H9 (cell line): ENCODE measurements around the gene TMPRSS3. TPM values are rescaled to one million over a fixed set of nuclear protein-coding genes. Genes with fewer than 3 reads are reported as not detected.

Source experiments
- DNase-seq: peaks from one replicate; pipeline ENCODE4 v3.0.0-alpha.2; 2017
- H2AFZ ChIP-seq: one replicate; pipeline ENCODE4 v1.6.1; 2013; ENCODE audit warnings: mild to moderate bottlenecking, low read length, control low read depth, moderate library complexity
- H2AK5ac ChIP-seq: 2 replicates; pipeline ENCODE4 v1.6.1; 2013; ENCODE audit warnings: low read length, control low read depth, mixed read lengths; ENCODE audit not compliant: insufficient read length
- H2BK120ac ChIP-seq: one replicate; pipeline ENCODE4 v1.6.1; 2013; ENCODE audit warnings: low read depth, mild to moderate bottlenecking, low read length, control low read depth, inconsistent platforms; ENCODE audit not compliant: poor library complexity, severe bottlenecking
- H2BK12ac ChIP-seq: 2 replicates; pipeline ENCODE4 v1.6.1; 2013; ENCODE audit warnings: low read length, control low read depth, mixed read lengths, low read depth; ENCODE audit not compliant: insufficient read length
- H2BK15ac ChIP-seq: 2 replicates; pipeline ENCODE4 v1.6.1; 2013; ENCODE audit warnings: low read depth, low read length, control low read depth
- H2BK20ac ChIP-seq: one replicate; pipeline ENCODE4 v1.6.1; 2013; ENCODE audit warnings: low read depth, mild to moderate bottlenecking, low read length, control low read depth, inconsistent platforms; ENCODE audit not compliant: poor library complexity, severe bottlenecking
- H2BK5ac ChIP-seq: 2 replicates; pipeline ENCODE4 v1.6.1; 2013; ENCODE audit warnings: low read length, control low read depth, mixed read lengths; ENCODE audit not compliant: insufficient read length
- H3K14ac ChIP-seq: 2 replicates; pipeline ENCODE4 v1.6.1; 2013; ENCODE audit warnings: low read length, control low read depth; ENCODE audit not compliant: insufficient read depth
- H3K18ac ChIP-seq: 2 replicates; pipeline ENCODE4 v1.6.1; 2013; ENCODE audit warnings: low read depth, mild to moderate bottlenecking, mixed read lengths, low read length, control low read depth; ENCODE audit not compliant: insufficient read length
- H3K23ac ChIP-seq: 2 replicates; pipeline ENCODE4 v1.6.1; 2013; ENCODE audit warnings: low read length, control low read depth, mixed read lengths, low read depth; ENCODE audit not compliant: insufficient read length
- H3K23me2 ChIP-seq: 2 replicates; pipeline ENCODE4 v1.6.1; 2013; ENCODE audit warnings: low read depth, mild to moderate bottlenecking, mixed read lengths, low read length, control low read depth; ENCODE audit not compliant: insufficient read length, poor library complexity, severe bottlenecking
- H3K27ac ChIP-seq: 2 replicates; pipeline ENCODE4 v1.5.1; 2013; ENCODE audit warnings: low read length, control low read depth, mixed read lengths, low read depth; ENCODE audit not compliant: insufficient read length
- H3K27me3 ChIP-seq: 2 replicates; pipeline ENCODE4 v1.6.1; 2013; ENCODE audit warnings: low read length, control low read depth, inconsistent platforms; ENCODE audit not compliant: insufficient read depth
- H3K4ac ChIP-seq: 2 replicates; pipeline ENCODE4 v1.6.1; 2013; ENCODE audit warnings: low read depth, mild to moderate bottlenecking, control low read depth, inconsistent platforms, low read length, moderate library complexity
- H3K4me1 ChIP-seq: 2 replicates; pipeline ENCODE4 v1.6.1; 2013; ENCODE audit warnings: low read length, control low read depth, inconsistent platforms; ENCODE audit not compliant: insufficient read depth
- H3K4me2 ChIP-seq: 2 replicates; pipeline ENCODE4 v1.6.1; 2013; ENCODE audit warnings: low read length, control low read depth, mixed read lengths; ENCODE audit not compliant: insufficient read length, insufficient read depth
- H3K56ac ChIP-seq: 2 replicates; pipeline ENCODE4 v1.6.1; 2013; ENCODE audit warnings: low read depth, mild to moderate bottlenecking, mixed read lengths, low read length, control low read depth; ENCODE audit not compliant: insufficient read length
- H3K79me1 ChIP-seq: 2 replicates; pipeline ENCODE4 v1.6.1; 2013; ENCODE audit warnings: low read depth, mild to moderate bottlenecking, moderate library complexity, low read length, control low read depth, inconsistent platforms; ENCODE audit not compliant: insufficient read depth, poor library complexity, severe bottlenecking
- H3K79me2 ChIP-seq: 2 replicates; pipeline ENCODE4 v1.6.1; 2013; ENCODE audit warnings: low read length, control low read depth, inconsistent platforms; ENCODE audit not compliant: insufficient read depth
- H3K9ac ChIP-seq: 2 replicates; pipeline ENCODE4 v1.6.1; 2013; ENCODE audit warnings: low read length, control low read depth, mixed read lengths; ENCODE audit not compliant: insufficient read length; ENCODE audit errors: extremely low read depth
- H3K9me3 ChIP-seq: one replicate; pipeline ENCODE4 v1.6.1; 2013; ENCODE audit warnings: low read depth, low read length, inconsistent platforms; ENCODE audit not compliant: control insufficient read depth
- H3T11ph ChIP-seq: one replicate; pipeline ENCODE4 v1.6.1; 2013; ENCODE audit warnings: mild to moderate bottlenecking, low read length, control low read depth, inconsistent platforms
- H4K20me1 ChIP-seq: one replicate; pipeline ENCODE4 v1.6.1; 2013; ENCODE audit not compliant: control insufficient read depth, insufficient read length, insufficient read depth
- H4K5ac ChIP-seq: 2 replicates; pipeline ENCODE4 v1.6.1; 2013; ENCODE audit warnings: low read depth, mild to moderate bottlenecking, mixed read lengths, low read length, control low read depth; ENCODE audit not compliant: insufficient read length
- H4K8ac ChIP-seq: replicated peaks from 2 replicates; pipeline ENCODE4 v1.6.1; 2013; ENCODE audit warnings: low read length, control low read depth, mixed read lengths, low read depth; ENCODE audit not compliant: insufficient read length
- H4K91ac ChIP-seq: 2 replicates; pipeline ENCODE4 v1.6.1; 2013; ENCODE audit warnings: low read depth, mild to moderate bottlenecking, moderate library complexity, mixed read lengths, low read length, control low read depth; ENCODE audit not compliant: insufficient read length
- H3K27ac Mint-ChIP-seq, 3 experiments: 2 replicates in 2 of 3; 3 replicates in 1 of 3; pipeline ENCODE4 v1.8.0; 2020 to 2021; ENCODE audit warnings: mixed read lengths in 3 of 3, mild to moderate bottlenecking in 1 of 3, moderate library complexity in 1 of 3
- H3K27me3 Mint-ChIP-seq: 2 replicates; pipeline ENCODE4 v1.8.0; 2021; ENCODE audit warnings: low read depth, mild to moderate bottlenecking, moderate library complexity, mixed read lengths
- H3K36me3 Mint-ChIP-seq, 3 experiments: 2 replicates in 2 of 3; 3 replicates in 1 of 3; pipeline ENCODE4 v1.8.0; 2020 to 2021; ENCODE audit warnings: low read depth in 3 of 3, mixed read lengths in 3 of 3; ENCODE audit not compliant: insufficient read depth in 1 of 3
- H3K4me1 Mint-ChIP-seq, 2 experiments: 2 replicates each; pipeline ENCODE4 v1.8.0; 2020; ENCODE audit warnings: mixed read lengths in 2 of 2
- H3K4me3 Mint-ChIP-seq, 2 experiments: 2 replicates in 1 of 2; 3 replicates in 1 of 2; pipeline ENCODE4 v1.8.0; 2020 to 2021; ENCODE audit warnings: mild to moderate bottlenecking in 2 of 2, mixed read lengths in 2 of 2, moderate library complexity in 1 of 2
- H3K9me3 Mint-ChIP-seq, 2 experiments: 2 replicates in 1 of 2; 3 replicates in 1 of 2; pipeline ENCODE4 v1.8.0; 2020; ENCODE audit warnings: mild to moderate bottlenecking in 2 of 2, mixed read lengths in 2 of 2, moderate library complexity in 1 of 2
- WGBS: extraction: QIAGEN DNeasy Blood & Tissue Kit; methylation state at CpG from one replicate; pipeline ENCODE4 v1.1.7; 2013; ENCODE audit warnings: missing lambda C conversion rate, low lambda C conversion rate, mixed read lengths; ENCODE audit not compliant: insufficient read length; ENCODE audit errors: extremely low coverage; 5-methylcytosine and 5-hydroxymethylcytosine counted together
- total RNA-seq: library from RNA; stranded (reverse); gene quantifications from 2 replicates; pipeline ENCODE4 v1.2.1, GENCODE V29; 2021
- TF ChIP-seq, protein P1 (sequence below): fragments of 200-600 bp; sonication (generic); conservative IDR thresholded peaks from 3 replicates; pipeline ENCODE4 v1.8.0; 2021; ENCODE audit warnings: antibody characterized with exemption, mild to moderate bottlenecking

TMPRSS3 gene
- total RNA-seq, 1 experiment from 2014 or later = 0.31 TPM

DNA sequence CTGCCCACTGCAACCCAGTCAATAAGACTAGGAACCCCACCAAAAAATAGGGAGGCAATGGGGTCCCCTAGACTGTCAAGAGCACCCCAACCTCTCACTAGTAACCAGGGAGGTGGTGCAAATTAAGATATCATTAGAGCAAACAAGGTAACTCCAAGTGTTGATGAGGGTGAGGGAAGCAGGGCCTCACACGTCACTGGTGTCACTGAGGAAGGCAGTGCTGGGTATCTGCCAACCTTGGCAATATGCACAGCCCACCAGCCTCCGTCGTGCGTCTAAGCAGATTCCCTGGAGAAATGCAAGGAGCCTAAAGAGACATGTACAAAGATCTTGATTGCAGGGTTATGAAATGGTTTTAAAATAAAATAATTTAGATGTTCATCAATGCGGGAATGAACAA, 11.6 kb upstream of the TMPRSS3 start:
- Histone ChIP-seq H3K9ac (no peak overlapping the region), H2BK20ac (no peak overlapping the region), H3K9me3 (no peaks in the 10 kb centered on the region), H3T11ph (no peak overlapping the region), H2BK5ac (no peak overlapping the region), H3K18ac (no peak overlapping the region), H2AK5ac (no peak overlapping the region), H2AFZ (no peak overlapping the region), H3K79me1 (no peaks in the 10 kb centered on the region), H3K56ac (no peak overlapping the region), H3K4me2 (no peak overlapping the region), H4K8ac (no peak overlapping the region), H3K4ac (no peak overlapping the region), H4K20me1 (no peaks in the 10 kb centered on the region), H3K27me3 (no peaks in the 10 kb centered on the region), H3K27ac (no peak overlapping the region), H2BK15ac (no peak overlapping the region), H4K91ac (no peak overlapping the region), H3K4me1 (no peaks in the 10 kb centered on the region), H2BK120ac (no peak overlapping the region), H3K79me2 (no peaks in the 10 kb centered on the region), H2BK12ac (no peak overlapping the region), H4K5ac (no peak overlapping the region), H3K23me2 (no peaks in the 10 kb centered on the region), H3K14ac (no peak overlapping the region), H3K23ac (no peak overlapping the region)
- Mint-ChIP-seq H3K9me3 (no peaks in the 10 kb centered on the region), H3K27ac (no peak overlapping the region), H3K4me3 (no peak overlapping the region), H3K36me3 (no peaks in the 10 kb centered on the region), H3K27me3 (peaks cover 5% of the 10 kb centered on the region), H3K4me1 (peaks cover 2 to 12% of the 10 kb centered on the region in 2 experiments)
- WGBS = no CpG with 5 or more reads among the region's 5 CpGs
- TF ChIP-seq, protein P1, sequence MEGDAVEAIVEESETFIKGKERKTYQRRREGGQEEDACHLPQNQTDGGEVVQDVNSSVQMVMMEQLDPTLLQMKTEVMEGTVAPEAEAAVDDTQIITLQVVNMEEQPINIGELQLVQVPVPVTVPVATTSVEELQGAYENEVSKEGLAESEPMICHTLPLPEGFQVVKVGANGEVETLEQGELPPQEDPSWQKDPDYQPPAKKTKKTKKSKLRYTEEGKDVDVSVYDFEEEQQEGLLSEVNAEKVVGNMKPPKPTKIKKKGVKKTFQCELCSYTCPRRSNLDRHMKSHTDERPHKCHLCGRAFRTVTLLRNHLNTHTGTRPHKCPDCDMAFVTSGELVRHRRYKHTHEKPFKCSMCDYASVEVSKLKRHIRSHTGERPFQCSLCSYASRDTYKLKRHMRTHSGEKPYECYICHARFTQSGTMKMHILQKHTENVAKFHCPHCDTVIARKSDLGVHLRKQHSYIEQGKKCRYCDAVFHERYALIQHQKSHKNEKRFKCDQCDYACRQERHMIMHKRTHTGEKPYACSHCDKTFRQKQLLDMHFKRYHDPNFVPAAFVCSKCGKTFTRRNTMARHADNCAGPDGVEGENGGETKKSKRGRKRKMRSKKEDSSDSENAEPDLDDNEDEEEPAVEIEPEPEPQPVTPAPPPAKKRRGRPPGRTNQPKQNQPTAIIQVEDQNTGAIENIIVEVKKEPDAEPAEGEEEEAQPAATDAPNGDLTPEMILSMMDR = no peak
- no peak for DNase-seq
